SU-DHL-6 (cell line): ENCODE results near the gene EPC2.

ENCODE experiments used
- EZH2phosphoT487 ChIP-seq: fragments of 200-600 bp; sonication (generic), shearing (Covaris generic); conservative IDR thresholded peaks from 2 replicates; pipeline ENCODE4 v1.6.1; 2018; ENCODE audit warnings: mild to moderate bottlenecking, antibody characterized with exemption, low read length, moderate library complexity, mixed read lengths
- TF ChIP-seq, protein P1 (sequence below): fragments of 200-600 bp; sonication (generic); IDR thresholded peaks from one replicate; pipeline ENCODE4 v1.5.1; 2017; ENCODE audit warnings: antibody characterized with exemption, mild to moderate bottlenecking, low read length, moderate library complexity; ENCODE audit not compliant: insufficient read depth, poor library complexity, severe bottlenecking

DNA sequence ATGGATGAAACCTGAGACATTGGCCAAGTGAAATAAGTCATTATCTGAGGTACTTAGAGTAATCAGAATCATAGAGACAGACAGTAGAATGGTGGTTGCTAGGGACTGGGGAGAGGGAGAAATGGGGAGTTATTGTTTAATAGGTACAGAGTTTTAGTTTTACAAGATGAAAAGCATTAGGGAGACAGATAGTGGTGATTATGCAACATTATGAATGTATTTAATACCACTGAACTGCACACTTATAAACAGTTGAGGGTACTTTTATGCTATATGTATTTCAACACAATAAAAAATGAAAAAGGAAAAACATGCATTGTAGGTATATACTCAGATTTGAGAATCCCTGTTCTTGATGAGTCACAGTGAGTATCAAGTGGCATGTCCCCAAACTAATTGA lies 59.7 kb downstream of the EPC2 start:
- TF ChIP-seq, protein P1, sequence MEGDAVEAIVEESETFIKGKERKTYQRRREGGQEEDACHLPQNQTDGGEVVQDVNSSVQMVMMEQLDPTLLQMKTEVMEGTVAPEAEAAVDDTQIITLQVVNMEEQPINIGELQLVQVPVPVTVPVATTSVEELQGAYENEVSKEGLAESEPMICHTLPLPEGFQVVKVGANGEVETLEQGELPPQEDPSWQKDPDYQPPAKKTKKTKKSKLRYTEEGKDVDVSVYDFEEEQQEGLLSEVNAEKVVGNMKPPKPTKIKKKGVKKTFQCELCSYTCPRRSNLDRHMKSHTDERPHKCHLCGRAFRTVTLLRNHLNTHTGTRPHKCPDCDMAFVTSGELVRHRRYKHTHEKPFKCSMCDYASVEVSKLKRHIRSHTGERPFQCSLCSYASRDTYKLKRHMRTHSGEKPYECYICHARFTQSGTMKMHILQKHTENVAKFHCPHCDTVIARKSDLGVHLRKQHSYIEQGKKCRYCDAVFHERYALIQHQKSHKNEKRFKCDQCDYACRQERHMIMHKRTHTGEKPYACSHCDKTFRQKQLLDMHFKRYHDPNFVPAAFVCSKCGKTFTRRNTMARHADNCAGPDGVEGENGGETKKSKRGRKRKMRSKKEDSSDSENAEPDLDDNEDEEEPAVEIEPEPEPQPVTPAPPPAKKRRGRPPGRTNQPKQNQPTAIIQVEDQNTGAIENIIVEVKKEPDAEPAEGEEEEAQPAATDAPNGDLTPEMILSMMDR, result no peak
- no peak for TF ChIP-seq EZH2phosphoT487
